HG02759 (cell line): ENCODE measurements around the gene TMEM184A.
A peak's percentile ranks its signal among the peaks of the same experiment; 100 is the strongest.
"Not testable (repeated sequence)": the region's sequence is repeated elsewhere in the genome, so short reads cannot be mapped to it uniquely, and the experiment has no call there.

Experiments used
- ATAC-seq: cut with Tn5 transposase; IDR thresholded peaks from one replicate; pipeline ENCODE4 v1.9.1; 2021; ENCODE audit warnings: mild to moderate bottlenecking, moderate library complexity; ENCODE audit not compliant: unreplicated experiment

Gene TMEM184A

GRCh38 chr7:1590887-1591286 lies 34.9 kb upstream of the TMEM184A start:
- no peak for ATAC-seq

DNA sequence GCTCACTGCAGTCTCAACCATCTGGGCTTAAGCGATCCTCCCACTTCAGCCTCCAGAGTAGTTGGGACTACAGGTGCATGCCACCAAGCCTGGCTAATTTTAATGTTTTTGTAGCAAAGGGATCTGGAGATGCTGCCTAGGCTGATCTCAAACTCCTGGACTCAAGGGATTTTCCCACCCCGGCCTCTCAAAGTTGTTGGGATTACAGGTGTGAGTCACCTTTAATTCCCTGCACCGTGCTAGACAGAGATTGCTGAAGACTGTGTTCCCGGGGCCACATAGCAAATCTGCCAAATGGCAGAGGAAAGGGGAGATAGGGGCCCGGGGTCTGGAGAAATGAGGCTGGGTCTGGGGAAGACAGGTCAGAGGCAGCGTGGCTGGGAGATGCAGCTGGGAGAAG lies 34.5 kb upstream of the TMEM184A start:
- ATAC-seq: no peak

DNA sequence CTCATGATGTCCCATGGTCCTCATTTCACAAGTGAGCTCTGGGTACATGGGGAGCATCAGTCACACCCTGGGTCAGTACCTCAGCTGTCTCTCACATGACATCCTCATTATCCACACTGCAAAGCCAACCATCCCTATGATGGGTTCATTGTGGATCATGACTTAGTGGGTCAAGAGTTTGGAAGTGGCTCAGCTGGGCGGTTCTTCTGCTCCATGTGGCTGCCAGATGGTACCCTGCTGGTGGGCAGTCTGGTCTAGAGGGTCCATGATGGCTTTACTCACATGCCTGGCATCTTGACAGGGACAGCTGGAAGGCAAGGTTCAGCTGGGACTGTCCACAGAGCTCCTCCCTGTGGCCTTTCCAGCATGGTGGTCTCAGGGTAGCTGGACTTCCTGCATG lies 33.0 kb upstream of the TMEM184A start:
- ATAC-seq: no peak

- ATAC-seq: no peak
Measured at GRCh38 chr7:1587738-1588137, 31.7 kb upstream of the TMEM184A start.

- no peak for ATAC-seq
Measured at GRCh38 chr7:1586827-1587705, 31.1 kb upstream of the TMEM184A start.

DNA sequence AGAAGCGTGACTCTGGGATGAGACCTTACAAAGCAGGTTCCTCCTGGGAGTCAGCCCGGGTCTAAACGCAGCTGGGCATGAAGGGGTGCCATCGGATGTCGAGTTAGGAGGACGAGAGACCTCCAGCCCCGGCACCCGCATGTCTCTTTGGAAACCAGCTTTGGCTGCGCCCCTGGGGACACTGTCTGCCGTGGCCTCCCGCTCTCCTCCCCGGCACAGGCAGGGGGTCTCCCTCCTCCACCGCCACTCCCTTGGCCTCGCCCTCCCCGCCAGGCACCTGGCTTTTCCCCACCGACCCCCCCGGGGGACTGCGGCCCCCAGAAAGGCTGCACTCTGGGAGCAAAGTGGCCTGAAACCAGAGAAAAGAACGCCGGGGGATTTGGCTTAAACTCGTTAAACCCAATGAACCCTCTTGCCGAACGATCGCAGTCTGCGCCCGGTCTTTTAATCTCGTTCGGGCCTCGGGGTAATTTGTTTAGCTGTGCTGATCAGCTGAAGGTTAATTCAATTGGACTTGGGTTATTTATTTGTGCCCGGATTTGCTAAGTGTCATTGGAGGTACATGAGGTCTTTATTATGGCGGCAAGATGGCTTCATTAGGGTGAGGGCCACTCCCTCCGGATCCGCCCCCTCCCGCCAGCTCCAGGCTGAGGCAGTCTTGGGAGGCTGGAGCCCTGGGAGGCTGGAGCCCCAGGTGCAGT lies 30.3 kb upstream of the TMEM184A start:
- ATAC-seq: no peak

- ATAC-seq: no peak
Measured at GRCh38 chr7:1585142-1585981, 29.4 kb upstream of the TMEM184A start.

DNA sequence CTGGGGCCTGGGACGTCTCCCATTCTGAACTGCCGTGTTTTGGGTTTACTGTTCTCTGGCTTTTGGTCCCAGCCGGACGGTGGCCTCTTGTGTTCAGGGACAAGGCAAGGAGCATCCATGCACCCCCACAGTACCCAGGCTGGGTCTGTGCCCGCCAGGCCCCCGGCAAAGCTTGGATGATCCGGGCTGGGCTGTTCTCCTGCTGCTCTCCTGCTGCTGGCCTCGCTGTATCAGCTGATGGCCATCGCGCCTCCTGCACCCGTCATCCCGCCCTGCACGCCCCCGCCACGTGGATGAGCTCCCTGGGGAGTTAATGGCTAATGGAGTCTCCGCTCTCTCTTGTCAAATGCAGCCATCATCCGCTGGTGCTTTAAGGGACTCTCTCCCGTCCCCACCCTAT lies 28.7 kb upstream of the TMEM184A start:
- ATAC-seq: no peak

DNA sequence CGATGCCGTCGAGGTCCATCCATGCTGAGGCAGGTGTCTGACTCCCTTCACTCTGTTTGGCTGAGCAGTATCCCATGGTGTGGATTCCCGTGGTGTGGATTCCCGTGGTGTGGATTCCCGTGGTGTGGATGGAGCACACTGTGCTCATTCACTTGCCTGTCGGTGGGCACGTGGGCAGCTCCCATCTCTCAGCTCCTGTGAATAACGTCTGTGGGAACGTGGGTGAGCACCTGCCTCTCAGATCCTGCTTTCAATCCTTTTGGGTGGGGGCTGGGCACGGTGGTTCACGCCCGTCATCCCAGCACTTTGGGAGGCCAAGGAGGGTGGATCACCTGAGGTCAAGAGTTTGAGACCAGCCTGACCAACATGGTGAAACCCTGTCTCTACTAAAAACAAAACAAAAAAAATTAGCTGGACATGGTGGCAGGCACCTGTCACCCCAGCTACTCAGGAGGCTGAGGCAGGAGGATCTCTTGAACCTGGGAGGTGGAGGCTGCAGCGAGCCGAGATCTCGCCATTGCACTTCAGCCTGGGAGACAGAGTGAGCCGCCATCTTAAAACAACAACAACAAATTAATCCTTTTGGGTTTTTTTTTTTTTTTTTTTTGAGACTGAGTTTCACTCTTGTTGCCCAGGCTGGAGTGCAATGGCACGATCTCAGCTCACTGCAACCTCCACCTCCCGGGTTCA lies 27.4 kb upstream of the TMEM184A start:
- not testable (repeated sequence) for ATAC-seq

GRCh38 chr7:1580422-1581030 lies 24.5 kb upstream of the TMEM184A start:
- ATAC-seq: no peak

DNA sequence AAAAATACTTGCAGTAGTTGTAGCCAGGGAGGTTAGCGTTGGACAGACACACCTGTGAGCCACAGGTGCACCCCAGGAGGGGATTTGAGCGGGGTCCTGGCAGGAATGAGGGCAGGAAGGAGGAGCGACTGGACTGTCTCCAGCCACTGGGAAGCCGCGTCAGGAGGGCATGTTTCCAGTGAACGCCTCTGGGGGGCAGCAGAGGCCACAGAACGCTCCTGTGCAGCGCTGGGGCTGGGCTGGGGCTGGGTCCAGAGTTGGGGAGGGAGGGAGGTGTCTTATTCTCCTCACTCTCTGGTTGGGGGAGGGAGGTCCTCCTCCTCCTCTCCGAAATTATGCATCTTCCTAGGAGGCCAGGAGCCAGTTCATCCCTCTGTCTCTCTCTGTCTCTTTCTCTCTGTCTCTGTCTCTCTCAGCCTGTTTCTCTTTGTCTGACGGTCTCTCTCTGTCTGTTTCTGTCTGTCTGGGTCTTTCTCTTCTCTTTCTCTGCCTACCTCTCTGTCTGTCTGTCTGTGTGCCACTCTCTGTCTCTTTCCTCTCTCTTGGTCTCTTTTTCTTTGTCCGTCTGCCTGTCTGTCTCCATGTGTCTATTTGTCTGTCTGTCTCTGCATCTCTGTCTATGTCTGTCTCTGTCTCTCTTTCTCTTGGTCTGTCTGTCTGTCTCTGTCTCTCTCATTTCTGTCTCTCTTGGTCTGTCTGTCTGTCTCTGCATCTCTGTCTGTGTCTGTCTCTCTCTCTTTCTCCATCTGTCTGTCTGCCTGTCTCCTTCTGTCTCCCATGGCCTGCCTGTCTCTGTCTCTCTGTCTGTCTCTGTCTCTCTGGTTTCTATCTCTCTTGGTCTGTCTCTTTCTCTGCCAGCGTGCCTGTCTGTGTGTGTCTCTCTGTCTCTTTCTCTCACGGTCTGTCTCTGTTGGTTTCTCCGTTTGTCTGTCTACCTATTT lies 23.7 kb upstream of the TMEM184A start:
- peak; percentile 73 for ATAC-seq

- no peak for ATAC-seq
Measured at GRCh38 chr7:1578513-1578912, 22.5 kb upstream of the TMEM184A start.

GRCh38 chr7:1576521-1577253 lies 20.7 kb upstream of the TMEM184A start:
- no peak for ATAC-seq

- no peak for ATAC-seq
Measured at GRCh38 chr7:1575809-1576208, 19.8 kb upstream of the TMEM184A start.

DNA sequence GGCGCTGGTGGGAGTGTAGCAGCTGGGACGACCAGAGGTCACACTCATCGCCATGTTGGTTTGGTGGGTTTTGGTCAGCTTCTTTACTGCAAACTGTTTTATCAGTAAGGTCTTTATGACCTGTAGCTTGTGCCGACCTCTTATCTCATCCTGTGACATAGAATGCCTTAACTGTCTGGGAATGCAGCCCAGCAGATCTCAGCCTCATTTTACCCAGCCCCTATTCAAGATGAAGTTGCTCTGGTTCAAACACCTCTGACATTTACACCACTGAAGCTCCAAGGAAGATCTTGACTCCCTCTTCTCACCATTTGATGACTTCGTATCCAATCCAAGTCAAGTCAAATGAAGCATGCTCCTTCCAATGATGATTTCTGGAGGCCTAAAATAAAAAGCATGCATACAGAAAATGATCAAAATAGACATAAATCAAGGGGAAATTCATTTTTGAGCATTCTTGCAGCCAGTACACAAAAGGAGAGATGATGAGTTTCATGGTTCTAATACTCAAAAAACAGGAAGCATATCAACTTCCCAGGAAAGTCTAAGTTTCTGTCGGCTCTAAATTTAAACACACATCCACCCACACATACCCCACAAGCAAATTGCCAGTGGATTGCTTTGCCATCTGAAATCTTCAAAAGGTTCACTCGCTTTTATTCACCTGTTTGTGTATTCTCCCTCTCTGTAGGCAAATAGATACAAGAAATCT lies 16.3 kb upstream of the TMEM184A start:
- ATAC-seq: no peak

DNA sequence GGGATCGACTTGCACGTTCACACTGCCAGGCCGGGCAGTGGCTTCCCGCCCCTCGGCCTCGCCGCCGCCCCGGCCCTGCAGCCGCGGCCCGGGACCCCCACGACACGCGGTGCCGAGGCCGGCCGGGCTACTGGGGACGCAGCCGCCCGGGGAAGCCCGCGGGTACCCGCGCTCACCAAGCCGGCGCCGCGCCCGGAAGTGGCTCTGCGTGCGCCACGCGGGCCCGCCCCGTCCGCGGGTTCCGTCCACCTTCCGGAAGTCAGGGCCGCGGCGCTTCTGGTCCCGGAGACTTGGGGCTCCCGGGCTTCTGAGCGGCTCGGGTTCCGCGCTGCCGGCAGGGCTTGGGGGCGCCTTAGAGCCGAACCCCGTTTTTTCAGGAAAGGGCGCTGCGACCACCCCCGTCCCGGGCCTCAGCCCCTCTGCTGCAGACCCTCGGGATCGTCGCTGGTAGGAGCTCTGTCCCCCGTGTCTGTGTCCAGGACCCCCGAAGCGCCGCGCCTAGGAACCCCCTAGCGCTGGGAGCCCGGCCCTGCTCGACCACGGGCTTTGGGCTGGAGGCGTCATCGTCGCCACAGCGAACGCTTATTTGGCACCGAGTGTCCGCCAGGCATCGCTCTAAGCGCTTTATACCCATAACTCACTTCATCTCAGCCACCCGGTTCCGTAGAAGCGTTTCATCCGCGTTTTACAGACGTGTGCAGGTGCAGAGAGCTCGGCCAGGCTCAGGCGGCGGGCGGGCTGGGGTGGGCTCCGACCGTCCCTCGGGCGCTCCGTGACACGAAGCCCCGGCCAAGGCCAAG lies 14.0 kb upstream of the TMEM184A start, which contains the start of gene PSMG3:
TSS of gene PSMG3 (minus strand) at position 200 of the 800 bp plus-strand sequence. CDS start 693 bp downstream, outside the sequence.
- peak; percentile 90 for ATAC-seq

- ATAC-seq: no peak
Measured at GRCh38 chr7:1569440-1569832, 13.4 kb upstream of the TMEM184A start.
